WTC11 (cell line): ENCODE data around the gene MAGI3. TPM values are rescaled to one million over a fixed set of nuclear protein-coding genes. Genes with fewer than 3 reads are reported as not detected.
"Not testable (repeated sequence)": the region's sequence is repeated elsewhere in the genome, so short reads cannot be mapped to it uniquely, and the experiment has no call there.

ENCODE experiments used
- ATAC-seq: fragments of 200-7000 bp; cut with Tn5 transposase; 2 replicates; pipeline ENCODE4 v1.10.0; 2021; ENCODE audit warnings: mild to moderate bottlenecking, moderate library complexity
- CTCF ChIA-PET: fragments of 300-600 bp; sonication (Branson Sonifier 250); formaldehyde crosslinking; loops from one replicate; lab custom pipeline; 2021; ENCODE audit warnings: antibody characterized with exemption; lab: Charles Lee
- POLR2A ChIA-PET: fragments of 350-600 bp; sonication (Branson Sonifier 250); formaldehyde crosslinking; loops from one replicate; lab custom pipeline; 2021; ENCODE audit warnings: antibody characterized with exemption; lab: Charles Lee
- DNase-seq: peaks from one replicate; pipeline ENCODE4 v3.0.0; 2021; ENCODE audit warnings: low spot score
- H3K27ac Mint-ChIP-seq: 2 replicates; pipeline ENCODE4 v1.8.0; 2021; ENCODE audit warnings: mixed read lengths
- H3K27me3 Mint-ChIP-seq: 2 replicates; pipeline ENCODE4 v1.8.0; 2021; ENCODE audit warnings: low read depth, mild to moderate bottlenecking, moderate library complexity, mixed read lengths
- H3K36me3 Mint-ChIP-seq: 2 replicates; pipeline ENCODE4 v1.8.0; 2021; ENCODE audit warnings: mixed read lengths
- H3K4me1 Mint-ChIP-seq: 2 replicates; pipeline ENCODE4 v1.8.0; 2022; ENCODE audit warnings: mixed read lengths
- H3K4me3 Mint-ChIP-seq: 2 replicates; pipeline ENCODE4 v1.8.0; 2021; ENCODE audit warnings: mild to moderate bottlenecking, moderate library complexity, mixed read lengths
- H3K9me3 Mint-ChIP-seq: 2 replicates; pipeline ENCODE4 v1.8.0; 2021; ENCODE audit warnings: mixed read lengths
- CBFB ChIP-seq: sonication (generic); formaldehyde crosslinking; IDR thresholded peaks from 2 replicates; pipeline ENCODE4 v1.8.1; 2022; ENCODE audit warnings: mild to moderate bottlenecking, low read depth, missing genetic modification reagents
- EMX1 ChIP-seq: fragments of 250-450 bp; sonication (Bioruptor Pico); IDR thresholded peaks from 2 replicates; pipeline ENCODE4 v1.8.0; 2021; ENCODE audit warnings: mild to moderate bottlenecking
- KAT7 ChIP-seq: sonication (generic); formaldehyde crosslinking; IDR thresholded peaks from 2 replicates; pipeline ENCODE4 v1.8.1; 2023; ENCODE audit warnings: missing genetic modification reagents, mild to moderate bottlenecking, borderline replicate concordance
- NFATC4 ChIP-seq: fragments of 250-450 bp; sonication (Bioruptor Pico); IDR thresholded peaks from 2 replicates; pipeline ENCODE4 v1.9.0; 2021; ENCODE audit warnings: mild to moderate bottlenecking
- RELA ChIP-seq: sonication (generic); formaldehyde crosslinking; IDR thresholded peaks from 2 replicates; pipeline ENCODE4 v1.8.1; 2022; ENCODE audit warnings: missing genetic modification reagents, mild to moderate bottlenecking, borderline replicate concordance
- SMAD3 ChIP-seq: sonication (generic); formaldehyde crosslinking; IDR thresholded peaks from 2 replicates; pipeline ENCODE4 v1.8.0; 2022; ENCODE audit warnings: missing genetic modification reagents, mild to moderate bottlenecking, borderline replicate concordance
- SMAD4 ChIP-seq: sonication (generic); formaldehyde crosslinking; IDR thresholded peaks from 2 replicates; pipeline ENCODE4 v1.8.0; 2022; ENCODE audit warnings: mild to moderate bottlenecking, missing genetic modification reagents
- STAT6 ChIP-seq: sonication (generic); formaldehyde crosslinking; conservative IDR thresholded peaks from 2 replicates; pipeline ENCODE4 v1.8.1; 2023; ENCODE audit warnings: mild to moderate bottlenecking, low read depth, missing genetic modification reagents, moderate library complexity
- TP53 ChIP-seq: sonication (generic); formaldehyde crosslinking; IDR thresholded peaks from 2 replicates; pipeline ENCODE4 v1.8.1; 2023; ENCODE audit warnings: mild to moderate bottlenecking, missing genetic modification reagents
- ZNF138 ChIP-seq: sonication (generic); formaldehyde crosslinking; conservative IDR thresholded peaks from 2 replicates; pipeline ENCODE4 v1.8.1; 2022; ENCODE audit warnings: mild to moderate bottlenecking, moderate library complexity, missing genetic modification reagents
- ZNF425 ChIP-seq: fragments of 250-450 bp; sonication (Bioruptor Pico); conservative IDR thresholded peaks from 2 replicates; pipeline ENCODE4 v1.9.0; 2021; ENCODE audit warnings: mild to moderate bottlenecking
- total RNA-seq: library from RNA; stranded (reverse); gene quantifications from 3 replicates; pipeline ENCODE4 v1.2.3, GENCODE V29; 2021
- TF ChIP-seq, protein P1 (sequence below): sonication (generic); formaldehyde crosslinking; IDR thresholded peaks from 2 replicates; pipeline ENCODE4 v1.8.1; 2022; ENCODE audit warnings: missing genetic modification reagents, borderline replicate concordance
- TF ChIP-seq, protein P2 (sequence below): sonication (generic); formaldehyde crosslinking; IDR thresholded peaks from 2 replicates; pipeline ENCODE4 v1.8.1; 2023; ENCODE audit warnings: mild to moderate bottlenecking, missing genetic modification reagents, moderate library complexity

The MAGI3 gene
- total RNA-seq, 1 experiment from 2014 or later, result 9.7 TPM

- TF ChIP-seq, protein P1, sequence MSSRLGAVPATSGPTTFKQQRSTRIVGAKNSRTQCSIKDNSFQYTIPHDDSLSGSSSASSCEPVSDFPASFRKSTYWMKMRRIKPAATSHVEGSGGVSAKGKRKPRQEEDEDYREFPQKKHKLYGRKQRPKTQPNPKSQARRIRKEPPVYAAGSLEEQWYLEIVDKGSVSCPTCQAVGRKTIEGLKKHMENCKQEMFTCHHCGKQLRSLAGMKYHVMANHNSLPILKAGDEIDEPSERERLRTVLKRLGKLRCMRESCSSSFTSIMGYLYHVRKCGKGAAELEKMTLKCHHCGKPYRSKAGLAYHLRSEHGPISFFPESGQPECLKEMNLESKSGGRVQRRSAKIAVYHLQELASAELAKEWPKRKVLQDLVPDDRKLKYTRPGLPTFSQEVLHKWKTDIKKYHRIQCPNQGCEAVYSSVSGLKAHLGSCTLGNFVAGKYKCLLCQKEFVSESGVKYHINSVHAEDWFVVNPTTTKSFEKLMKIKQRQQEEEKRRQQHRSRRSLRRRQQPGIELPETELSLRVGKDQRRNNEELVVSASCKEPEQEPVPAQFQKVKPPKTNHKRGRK (CRISPR knock-in tag), result no peak
- no peak for TF ChIP-seq STAT6 (CRISPR knock-in tag)
- TF ChIP-seq EMX1, result no peak
- no peak for TF ChIP-seq CBFB (CRISPR knock-in tag)
Measured at GRCh38 chr1:113592230-113592629, 201.9 kb downstream of the MAGI3 start (continued).

GRCh38 chr1:113593550-113594297 is 203.4 kb downstream of the MAGI3 start:
- H3K27ac Mint-ChIP-seq, result no peak overlapping the region
- ATAC-seq (no peak), DNase-seq (no peak)
- H3K36me3 Mint-ChIP-seq, result peaks cover 28% of the 10 kb centered on the region
- H3K27me3 Mint-ChIP-seq, result no peaks in the 10 kb centered on the region; the same call in 1 of the 2 replicates
- POLR2A ChIA-PET, result no interaction called here
- peaks cover 17% of the 10 kb centered on the region for H3K9me3 Mint-ChIP-seq
- no peak for TF ChIP-seq ZNF425 (CRISPR knock-in tag)
- no peak for TF ChIP-seq SMAD3 (CRISPR knock-in tag)
- no peak for TF ChIP-seq RELA (CRISPR knock-in tag)
- no peak for TF ChIP-seq SMAD4
- TF ChIP-seq ZNF138 (CRISPR knock-in tag), result no peak
- no peak for TF ChIP-seq KAT7 (CRISPR knock-in tag)
- TF ChIP-seq, protein P2, sequence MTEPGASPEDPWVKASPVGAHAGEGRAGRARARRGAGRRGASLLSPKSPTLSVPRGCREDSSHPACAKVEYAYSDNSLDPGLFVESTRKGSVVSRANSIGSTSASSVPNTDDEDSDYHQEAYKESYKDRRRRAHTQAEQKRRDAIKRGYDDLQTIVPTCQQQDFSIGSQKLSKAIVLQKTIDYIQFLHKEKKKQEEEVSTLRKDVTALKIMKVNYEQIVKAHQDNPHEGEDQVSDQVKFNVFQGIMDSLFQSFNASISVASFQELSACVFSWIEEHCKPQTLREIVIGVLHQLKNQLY, result no peak
- TF ChIP-seq TP53 (CRISPR knock-in tag), result no peak
- TF ChIP-seq NFATC4, result no peak
- peaks cover 7% of the 10 kb centered on the region for H3K4me1 Mint-ChIP-seq
- no peak overlapping the region for H3K4me3 Mint-ChIP-seq
- CTCF ChIA-PET, result no interaction called here

GRCh38 chr1:113604466-113604865 is 214.2 kb downstream of the MAGI3 start:
- not testable (repeated sequence) for H3K27me3 Mint-ChIP-seq, H3K9me3 Mint-ChIP-seq

More at GRCh38 chr1:113604466-113604865, 214.2 kb downstream of the MAGI3 start:
- H3K4me3 Mint-ChIP-seq, DNase-seq, ATAC-seq, H3K27ac Mint-ChIP-seq, H3K36me3 Mint-ChIP-seq, POLR2A ChIA-PET, H3K4me1 Mint-ChIP-seq: not testable (repeated sequence)
- CTCF ChIA-PET, result interaction anchor here (0.6 kb wide), 1 partner anchor 74 kb away, joined by 3 read pairs; no protein-coding TSS in a partner anchor
